ENCODE results near the gene CST11. TPM values are rescaled to one million over a fixed set of nuclear protein-coding genes. Genes with fewer than 3 reads are reported as not detected.

The CST11 gene
- total and polyA plus RNA-seq, 9 of the 15 experiments (the other 6 are each of a cell fraction or from before 2014, with no cell fraction given): not detected

- TF ChIP-seq HES1 (IDR thresholded peaks at IDR 0.05; ENCODE audit: low read depth) (no peak), BRF2 (IDR thresholded peaks at IDR 0.05; ENCODE audit: borderline replicate concordance, insufficient read depth, insufficient read length) (no peak), MEF2A (IDR thresholded peaks at IDR 0.05; ENCODE audit: control insufficient read depth, low read depth, low read length) (no peak), NR2C2 (CRISPR knock-in tag; IDR thresholded peaks at IDR 0.05) (no peak), NR2C2 (tag; IDR thresholded peaks at IDR 0.05) (no peak), KDM2B (CRISPR knock-in tag; IDR thresholded peaks at IDR 0.05) (no peak), PRMT5 (CRISPR knock-in tag; IDR thresholded peaks at IDR 0.05) (no peak), ELF1 (tag; IDR thresholded peaks at IDR 0.05) (no peak; the same call in 1 of the 2 replicates), ZNF282 (CRISPR knock-in tag; IDR thresholded peaks at IDR 0.05) (no peak), RAD51 (IDR thresholded peaks at IDR 0.05; ENCODE audit: borderline replicate concordance, low read depth) (no peak), ZNF75A (CRISPR knock-in tag; IDR thresholded peaks at IDR 0.05) (no peak), ATF4 (CRISPR knock-in tag; IDR thresholded peaks at IDR 0.05) (no peak), MECOM (CRISPR knock-in tag; IDR thresholded peaks at IDR 0.05) (no peak), VEZF1 (CRISPR knock-in tag; IDR thresholded peaks at IDR 0.05) (peak; percentile 39; the same call in 1 of the 2 replicates), HDAC6 (IDR thresholded peaks at IDR 0.05; ENCODE audit: low read depth, low read length) (no peak), ZNF764 (CRISPR knock-in tag; IDR thresholded peaks at IDR 0.05; ENCODE audit: low read depth) (no peak), ETV5 (CRISPR knock-in tag; IDR thresholded peaks at IDR 0.05; ENCODE audit: low read depth) (no peak), E2F4 (CRISPR knock-in tag; IDR thresholded peaks at IDR 0.05; ENCODE audit: low read depth) (no peak)
These were observed 32.4 kb downstream of the CST11 start (continued) for GRCh38 chr20:23419995-23420901.
